Activated naive CD4-positive, alpha-beta T cell treated with anti-CD3 and anti-CD28 coated beads for 36 hours (primary cell): ENCODE results near the gene PDP2. TPM values are rescaled to one million over a fixed set of nuclear protein-coding genes. Genes with fewer than 3 reads are reported as not detected.

ENCODE experiments used
- CTCF ChIA-PET: fragments of 350-600 bp; sonication (Branson Sonifier 250); formaldehyde crosslinking; loops from one replicate; lab custom pipeline; 2021; ENCODE audit warnings: antibody characterized with exemption; lab: Charles Lee
- DNase-seq: peaks from one replicate; pipeline ENCODE4 v3.0.0-alpha.2; 2020
- H3K27ac Mint-ChIP-seq: one replicate; pipeline ENCODE4 v1.8.0; 2021; ENCODE audit warnings: mild to moderate bottlenecking, mixed read lengths
- H3K27me3 Mint-ChIP-seq: one replicate; pipeline ENCODE4 v1.8.0; 2021; ENCODE audit warnings: low read depth, mixed read lengths
- H3K36me3 Mint-ChIP-seq: one replicate; pipeline ENCODE4 v1.8.0; 2021; ENCODE audit warnings: low read depth, mixed read lengths
- H3K4me1 Mint-ChIP-seq: one replicate; pipeline ENCODE4 v1.8.0; 2021; ENCODE audit warnings: low read depth, mixed read lengths
- H3K4me3 Mint-ChIP-seq: one replicate; pipeline ENCODE4 v1.8.0; 2021; ENCODE audit warnings: mild to moderate bottlenecking, moderate library complexity, mixed read lengths
- H3K9me3 Mint-ChIP-seq: one replicate; pipeline ENCODE4 v1.8.0; 2021; ENCODE audit warnings: mixed read lengths
- intact Hi-C: fragments of 100-400 bp; cut with micrococcal nuclease; formaldehyde crosslinking; loops from one replicate; pipeline ENCODE4 v1.15.1; 2023
- total RNA-seq, 2 experiments: library from RNA; stranded (reverse); gene quantifications; one replicate each; pipeline ENCODE4 v1.2.3, GENCODE V29; 2021

Gene PDP2
- total RNA-seq, 2 experiments from 2014 or later: 18.8 to 20.6 TPM

GRCh38 chr16:66873685-66874055 is 6.6 kb upstream of the PDP2 start:
- Mint-ChIP-seq H3K27ac (no peak overlapping the region), H3K27me3 (no peaks in the 10 kb centered on the region), H3K9me3 (peaks cover 2% of the 10 kb centered on the region), H3K4me3 (no peak overlapping the region), H3K4me1 (peaks cover 43% of the 10 kb centered on the region), H3K36me3 (no peaks in the 10 kb centered on the region)
- intact Hi-C loops: loop anchor here (1.0 to 2.0 kb wide), 9 partner anchors 42 to 465 kb away; partner anchors contain the start of genes CES2, CIAO2B, CKLF and DYNC1LI2
- CTCF ChIA-PET: interaction anchor here (0.6 to 1.7 kb wide), 8 partner anchors 17 to 296 kb away, joined by 3 to 18 read pairs (median 4); partner anchors contain the start of genes NAE1 and RRAD
- DNase-seq: no peak

DNA sequence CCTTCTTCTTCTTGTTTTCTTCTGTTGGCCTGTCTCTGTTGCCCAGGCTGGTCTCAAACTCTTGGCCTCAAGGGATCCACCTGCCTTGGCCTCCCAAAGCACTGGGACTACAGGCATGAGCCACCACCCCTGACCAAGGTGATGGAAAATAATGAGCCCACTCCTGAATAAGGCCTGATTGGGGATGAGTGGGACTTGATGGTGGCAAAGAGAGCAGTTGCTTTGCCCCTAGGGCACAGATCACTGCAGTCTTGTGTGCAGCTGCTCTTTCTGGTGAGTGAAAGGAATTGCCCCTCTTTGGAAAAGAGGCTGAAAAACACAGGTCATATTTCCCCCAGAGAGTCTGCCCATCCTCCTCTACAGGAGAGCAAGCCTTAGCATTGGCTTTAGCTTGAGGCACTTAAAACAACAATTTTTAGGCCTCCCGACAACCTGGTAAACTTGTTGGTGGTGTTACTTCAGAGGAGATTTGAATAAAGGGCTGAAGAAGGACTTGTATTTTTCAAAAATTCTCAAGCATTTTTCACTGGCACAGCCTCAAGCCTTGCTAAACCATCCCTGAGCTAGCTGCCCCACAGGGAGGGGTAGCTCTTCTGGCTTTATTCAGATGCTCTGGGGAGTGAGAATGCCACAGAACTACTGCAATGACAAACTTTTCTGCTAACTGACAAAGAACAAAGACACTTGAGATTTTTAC is 6.1 kb upstream of the PDP2 start:
- peaks cover 2% of the 10 kb centered on the region for H3K9me3 Mint-ChIP-seq
- H3K4me3 Mint-ChIP-seq: no peak overlapping the region
- intact Hi-C loops: no loop called here
- no peaks in the 10 kb centered on the region for H3K36me3 Mint-ChIP-seq
- peak; percentile 19 for DNase-seq
- peaks cover 46% of the 10 kb centered on the region for H3K4me1 Mint-ChIP-seq
- H3K27me3 Mint-ChIP-seq: no peaks in the 10 kb centered on the region
- peak overlapping the region; percentile 73 for H3K27ac Mint-ChIP-seq
- CTCF ChIA-PET: interaction anchor here (0.6 to 2.1 kb wide), 7 partner anchors 10 to 179 kb away, joined by 3 to 8 read pairs (median 4); partner anchors contain the start of gene NAE1

- peaks cover 4% of the 10 kb centered on the region for H3K36me3 Mint-ChIP-seq
- peak; percentile 65 for DNase-seq
- CTCF ChIA-PET: interaction anchor here (0.6 to 1.1 kb wide), 4 partner anchors 10 to 342 kb away, joined by 3 to 4 read pairs (median 4); no protein-coding TSS in a partner anchor
- H3K27ac Mint-ChIP-seq: peak overlapping the region; percentile 60
- H3K4me1 Mint-ChIP-seq: peaks cover 64% of the 10 kb centered on the region
- peaks cover 2% of the 10 kb centered on the region for H3K9me3 Mint-ChIP-seq
- H3K4me3 Mint-ChIP-seq: peak overlapping the region; percentile 10
- H3K27me3 Mint-ChIP-seq: no peaks in the 10 kb centered on the region
- intact Hi-C loops: no loop called here
Observed at GRCh38 chr16:66878067-66878466, 2.2 kb upstream of the PDP2 start.

GRCh38 chr16:66881014-66881417 is 701 bp downstream of the PDP2 start:
- Mint-ChIP-seq H3K9me3 (peaks cover 2% of the 10 kb centered on the region), H3K4me3 (peak overlapping the region; percentile 97), H3K27me3 (no peaks in the 10 kb centered on the region), H3K4me1 (peaks cover 50% of the 10 kb centered on the region), H3K36me3 (peaks cover 18% of the 10 kb centered on the region), H3K27ac (no peak overlapping the region)
- peak; percentile 29 for DNase-seq
- intact Hi-C loops: no loop called here
- CTCF ChIA-PET: interaction anchor here (0.9 to 3.8 kb wide), 13 partner anchors 10 to 155 kb away, joined by 3 to 32 read pairs (median 4); partner anchors contain the start of genes DYNC1LI2, NAE1 and RRAD

DNA sequence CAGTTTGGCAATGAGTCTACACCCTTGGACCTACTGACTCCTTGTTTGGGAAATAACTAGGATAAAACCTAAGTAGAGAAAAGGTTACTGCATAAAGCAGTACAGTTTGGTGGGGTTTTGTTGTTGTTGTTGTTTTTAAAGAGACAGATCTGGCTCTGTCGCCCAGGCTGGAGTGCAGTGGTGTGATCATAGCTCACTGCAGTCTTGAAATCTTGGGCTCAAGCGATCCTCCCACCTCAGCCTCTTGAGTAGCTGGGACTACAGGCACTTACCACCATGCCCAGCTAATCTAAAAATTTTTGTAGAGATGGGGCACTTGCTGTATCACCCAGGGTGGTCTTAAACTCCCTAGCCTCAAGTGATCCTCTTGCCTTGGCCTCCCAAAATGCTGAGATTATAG is 1.2 kb downstream of the PDP2 start:
- no peak for DNase-seq

GRCh38 chr16:66881964-66882508 is 1.7 kb downstream of the PDP2 start:
- no peak for DNase-seq
- peak overlapping the region; percentile 59 for H3K4me3 Mint-ChIP-seq
- no peak overlapping the region for H3K27ac Mint-ChIP-seq
- CTCF ChIA-PET: interaction anchor here (0.5 to 3.8 kb wide), 12 partner anchors 11 to 484 kb away, joined by 3 to 32 read pairs (median 4); partner anchors contain the start of genes DYNC1LI2, NAE1 and RRAD
- intact Hi-C loops: no loop called here
- H3K27me3 Mint-ChIP-seq: no peaks in the 10 kb centered on the region
- peaks cover 25% of the 10 kb centered on the region for H3K36me3 Mint-ChIP-seq
- H3K9me3 Mint-ChIP-seq: no peaks in the 10 kb centered on the region
- H3K4me1 Mint-ChIP-seq: peaks cover 49% of the 10 kb centered on the region

More for the DNA sequence above, 1.2 kb downstream of the PDP2 start:
- Mint-ChIP-seq H3K9me3 (peaks cover 1% of the 10 kb centered on the region), H3K4me1 (peaks cover 49% of the 10 kb centered on the region), H3K4me3 (peak overlapping the region; percentile 97), H3K27ac (no peak overlapping the region), H3K36me3 (peaks cover 21% of the 10 kb centered on the region), H3K27me3 (no peaks in the 10 kb centered on the region)
- CTCF ChIA-PET: interaction anchor here (0.8 to 3.8 kb wide), 10 partner anchors 11 to 155 kb away, joined by 3 to 32 read pairs (median 6); partner anchors contain the start of genes DYNC1LI2, NAE1 and RRAD
- intact Hi-C loops: no loop called here

- intact Hi-C loops: no loop called here
- no peak overlapping the region for H3K4me3 Mint-ChIP-seq
- no peak for DNase-seq
- no peaks in the 10 kb centered on the region for H3K9me3 Mint-ChIP-seq
- peaks cover 50% of the 10 kb centered on the region for H3K4me1 Mint-ChIP-seq
- H3K27me3 Mint-ChIP-seq: no peaks in the 10 kb centered on the region
- peaks cover 28% of the 10 kb centered on the region for H3K36me3 Mint-ChIP-seq
- CTCF ChIA-PET: interaction anchor here (0.5 to 3.8 kb wide), 6 partner anchors 10 to 484 kb away, joined by 3 to 32 read pairs (median 4); partner anchors contain the start of gene NAE1
- no peak overlapping the region for H3K27ac Mint-ChIP-seq
Observed at GRCh38 chr16:66882702-66883101, 2.4 kb downstream of the PDP2 start.

- Mint-ChIP-seq H3K36me3 (peaks cover 30% of the 10 kb centered on the region), H3K9me3 (no peaks in the 10 kb centered on the region), H3K4me1 (peaks cover 38% of the 10 kb centered on the region), H3K4me3 (no peak overlapping the region), H3K27ac (no peak overlapping the region), H3K27me3 (no peaks in the 10 kb centered on the region)
- intact Hi-C loops: no loop called here
- CTCF ChIA-PET: interaction anchor here (0.7 to 1.1 kb wide), 3 partner anchors 11 to 239 kb away, joined by 3 to 5 read pairs (median 3); partner anchors contain the start of gene NAE1
- no peak for DNase-seq
Observed at GRCh38 chr16:66885491-66885890, 5.2 kb downstream of the PDP2 start.

GRCh38 chr16:66886321-66886720 is 6.0 kb downstream of the PDP2 start:
- CTCF ChIA-PET: interaction anchor here (0.7 to 0.9 kb wide), 3 partner anchors 10 to 238 kb away, joined by 3 to 5 read pairs (median 3); no protein-coding TSS in a partner anchor
- Mint-ChIP-seq H3K9me3 (no peaks in the 10 kb centered on the region), H3K36me3 (peaks cover 30% of the 10 kb centered on the region), H3K4me1 (peaks cover 38% of the 10 kb centered on the region), H3K27ac (no peak overlapping the region), H3K27me3 (no peaks in the 10 kb centered on the region), H3K4me3 (no peak overlapping the region)
- intact Hi-C loops: no loop called here
- DNase-seq: no peak

GRCh38 chr16:66886914-66887313 is 6.6 kb downstream of the PDP2 start:
- peaks cover 30% of the 10 kb centered on the region for H3K36me3 Mint-ChIP-seq
- no peak overlapping the region for H3K4me3 Mint-ChIP-seq
- CTCF ChIA-PET: interaction anchor here (0.9 kb wide), 1 partner anchor 30 kb away, joined by 3 read pairs; no protein-coding TSS in a partner anchor
- peaks cover 33% of the 10 kb centered on the region for H3K4me1 Mint-ChIP-seq
- intact Hi-C loops: no loop called here
- H3K9me3 Mint-ChIP-seq: no peaks in the 10 kb centered on the region
- no peak overlapping the region for H3K27ac Mint-ChIP-seq
- no peaks in the 10 kb centered on the region for H3K27me3 Mint-ChIP-seq
- no peak for DNase-seq

- intact Hi-C loops: no loop called here
- Mint-ChIP-seq H3K4me3 (no peak overlapping the region), H3K27ac (peak overlapping the region; percentile 46), H3K36me3 (peaks cover 30% of the 10 kb centered on the region), H3K4me1 (peaks cover 34% of the 10 kb centered on the region), H3K9me3 (no peaks in the 10 kb centered on the region), H3K27me3 (no peaks in the 10 kb centered on the region)
- CTCF ChIA-PET: interaction anchor here (1.1 to 2.2 kb wide), 3 partner anchors 21 to 238 kb away, joined by 3 to 5 read pairs (median 3); no protein-coding TSS in a partner anchor
- no peak for DNase-seq
Observed at GRCh38 chr16:66888647-66889615, 8.6 kb downstream of the PDP2 start.
